AG04450 (cell line): ENCODE measurements around the gene NAA38. TPM values are rescaled to one million over a fixed set of nuclear protein-coding genes. Genes with fewer than 3 reads are reported as not detected.

ENCODE experiments used
- CTCF ChIA-PET: fragments of 300-600, 350-600 bp; formaldehyde crosslinking; extraction: SDS; loops from one replicate; lab custom pipeline; 2022; ENCODE audit warnings: antibody characterized with exemption, inconsistent platforms; lab: Charles Lee
- POLR2A ChIA-PET: fragments of 350-600 bp; formaldehyde crosslinking; extraction: SDS; loops from one replicate; lab custom pipeline; 2021; ENCODE audit warnings: antibody characterized with exemption, inconsistent platforms; lab: Yijun Ruan, JAX
- DNase-seq: peaks from one replicate; pipeline ENCODE4 v3.0.0-alpha.2; 2011; ENCODE audit warnings: low read depth, low spot score
- H3K27ac ChIP-seq: one replicate; pipeline ENCODE4 v1.5.1; 2012; ENCODE audit warnings: low read depth, low read length, control low read depth
- H3K27me3 ChIP-seq: one replicate; pipeline ENCODE4 v1.6.0; 2012; ENCODE audit warnings: low read length; ENCODE audit not compliant: control insufficient read depth, insufficient read depth
- H3K4me3 ChIP-seq: 2 replicates; pipeline ENCODE4 v1.5.1; 2011; ENCODE audit warnings: mild to moderate bottlenecking, low read depth, low read length, control low read depth
- H3K9me3 ChIP-seq: 2 replicates; pipeline ENCODE4 v1.5.1; 2012; ENCODE audit warnings: low read length; ENCODE audit not compliant: control insufficient read depth, insufficient read depth
- polyA plus RNA-seq: library from polyadenylated mRNA; depleted of rRNA; stranded (reverse); fragments of >200 nt; gene quantifications from 2 replicates; pipeline ENCODE4 v1.2.3, GENCODE V29; 2011
- TF ChIP-seq, protein P1 (sequence below): IDR thresholded peaks from 2 replicates; pipeline ENCODE4 v1.5.1; 2011; ENCODE audit warnings: low read depth, low read length, control low read depth, inconsistent platforms

NAA38 gene
- polyA plus RNA-seq, 1 experiment = 49.3 TPM

GRCh38 chr17:7885367-7886226 lies 28.2 kb upstream of the NAA38 start:
- no peak for DNase-seq
- TF ChIP-seq, protein P1, sequence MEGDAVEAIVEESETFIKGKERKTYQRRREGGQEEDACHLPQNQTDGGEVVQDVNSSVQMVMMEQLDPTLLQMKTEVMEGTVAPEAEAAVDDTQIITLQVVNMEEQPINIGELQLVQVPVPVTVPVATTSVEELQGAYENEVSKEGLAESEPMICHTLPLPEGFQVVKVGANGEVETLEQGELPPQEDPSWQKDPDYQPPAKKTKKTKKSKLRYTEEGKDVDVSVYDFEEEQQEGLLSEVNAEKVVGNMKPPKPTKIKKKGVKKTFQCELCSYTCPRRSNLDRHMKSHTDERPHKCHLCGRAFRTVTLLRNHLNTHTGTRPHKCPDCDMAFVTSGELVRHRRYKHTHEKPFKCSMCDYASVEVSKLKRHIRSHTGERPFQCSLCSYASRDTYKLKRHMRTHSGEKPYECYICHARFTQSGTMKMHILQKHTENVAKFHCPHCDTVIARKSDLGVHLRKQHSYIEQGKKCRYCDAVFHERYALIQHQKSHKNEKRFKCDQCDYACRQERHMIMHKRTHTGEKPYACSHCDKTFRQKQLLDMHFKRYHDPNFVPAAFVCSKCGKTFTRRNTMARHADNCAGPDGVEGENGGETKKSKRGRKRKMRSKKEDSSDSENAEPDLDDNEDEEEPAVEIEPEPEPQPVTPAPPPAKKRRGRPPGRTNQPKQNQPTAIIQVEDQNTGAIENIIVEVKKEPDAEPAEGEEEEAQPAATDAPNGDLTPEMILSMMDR = no peak
- Histone ChIP-seq H3K27ac (peak overlapping the region; percentile 94), H3K4me3 (peak overlapping the region; percentile 79), H3K27me3 (no peaks in the 10 kb centered on the region), H3K9me3 (no peaks in the 10 kb centered on the region; the same call in 1 of the 2 replicates)
- POLR2A ChIA-PET = interaction anchor here (0.6 to 1.7 kb wide), 5 partner anchors 18 to 843 kb away, joined by 3 to 8 read pairs (median 3); partner anchors contain the start of genes KDM6B and NAA38
- CTCF ChIA-PET = no interaction called here

DNA sequence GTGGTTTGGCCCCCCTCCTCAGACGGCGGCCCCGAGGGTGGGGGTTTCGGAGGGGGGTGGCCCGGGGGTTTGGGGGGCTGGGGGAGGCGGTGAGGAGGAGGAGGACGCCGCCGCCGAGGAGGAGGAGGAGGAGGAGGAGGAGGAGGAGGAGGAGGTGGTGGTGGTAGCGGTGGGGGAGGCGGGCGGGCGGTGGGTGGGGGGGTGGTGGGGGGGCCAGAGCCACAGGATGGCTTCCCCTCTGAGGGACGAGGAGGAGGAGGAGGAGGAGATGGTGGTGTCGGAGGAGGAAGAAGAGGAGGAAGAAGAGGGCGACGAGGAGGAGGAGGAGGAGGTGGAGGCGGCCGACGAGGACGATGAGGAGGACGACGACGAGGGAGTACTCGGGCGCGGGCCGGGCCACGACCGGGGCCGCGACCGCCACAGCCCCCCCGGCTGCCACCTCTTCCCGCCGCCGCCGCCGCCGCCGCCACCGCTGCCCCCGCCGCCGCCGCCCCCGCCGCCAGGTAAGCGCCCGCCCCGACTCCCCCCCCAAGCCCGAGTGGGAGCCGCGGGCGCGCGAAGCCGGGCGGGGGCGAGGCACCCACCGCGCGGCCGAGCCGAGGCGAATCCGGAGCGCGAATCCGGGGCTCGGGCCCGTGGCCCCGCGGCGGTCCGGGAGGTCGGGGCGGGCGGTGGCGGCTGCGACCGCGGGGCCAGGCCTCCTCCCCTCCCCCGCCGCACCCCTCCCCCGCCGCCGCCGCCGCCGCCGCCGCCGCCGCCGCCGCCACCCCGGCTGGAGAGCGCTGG lies 27.4 kb upstream of the NAA38 start:
- TF ChIP-seq, protein P1 = no peak
- CTCF ChIA-PET = no interaction called here
- no peaks in the 10 kb centered on the region; the same call in 1 of the 2 replicates for H3K9me3 ChIP-seq
- peak overlapping the region; percentile 94 for H3K27ac ChIP-seq
- POLR2A ChIA-PET = interaction anchor here (0.7 to 1.7 kb wide), 2 partner anchors 28 to 842 kb away, joined by 3 to 4 read pairs; partner anchors contain the start of gene NAA38
- no peak for DNase-seq
- peak overlapping the region; percentile 79 for H3K4me3 ChIP-seq
- no peaks in the 10 kb centered on the region for H3K27me3 ChIP-seq

GRCh38 chr17:7883781-7884386 lies 26.5 kb upstream of the NAA38 start:
- Histone ChIP-seq H3K27ac (no peak overlapping the region), H3K9me3 (no peaks in the 10 kb centered on the region; the same call in 1 of the 2 replicates), H3K4me3 (peak overlapping the region; percentile 72), H3K27me3 (no peaks in the 10 kb centered on the region)
- ChIA-PET POLR2A (interaction anchor here (0.7 to 1.1 kb wide), 2 partner anchors 11 to 49 kb away, joined by 3 to 4 read pairs; no protein-coding TSS in a partner anchor), CTCF (interaction anchor here (1.1 to 1.2 kb wide), 2 partner anchors 14 to 157 kb away, joined by 3 read pairs; no protein-coding TSS in a partner anchor)
- DNase-seq = no peak
- TF ChIP-seq, protein P1 = no peak

- DNase-seq = no peak
- CTCF ChIA-PET = interaction anchor here (1.2 kb wide), 2 partner anchors 15 to 107 kb away, joined by 3 to 4 read pairs; no protein-coding TSS in a partner anchor
- no peaks in the 10 kb centered on the region; the same call in 1 of the 2 replicates for H3K9me3 ChIP-seq
- TF ChIP-seq, protein P1 = no peak
- no peak overlapping the region for H3K27ac ChIP-seq
- no peaks in the 10 kb centered on the region for H3K27me3 ChIP-seq
- POLR2A ChIA-PET = interaction anchor here (1.1 kb wide), 1 partner anchor 50 kb away, joined by 3 read pairs; no protein-coding TSS in a partner anchor
- H3K4me3 ChIP-seq = no peak overlapping the region
Measured at GRCh38 chr17:7882629-7883028, 25.3 kb upstream of the NAA38 start.
